SH-SY5Y (cell line): ENCODE results near the gene C9.

Experiments used
- GATA2 ChIP-seq: IDR thresholded peaks from 2 replicates; pipeline ENCODE4 v1.6.1; 2011; ENCODE audit warnings: mild to moderate bottlenecking, low read depth, low read length
- GATA3 ChIP-seq: IDR thresholded peaks from 2 replicates; pipeline ENCODE4 v1.6.1; 2011; ENCODE audit warnings: low read depth, mild to moderate bottlenecking, low read length, moderate library complexity

Gene C9

DNA sequence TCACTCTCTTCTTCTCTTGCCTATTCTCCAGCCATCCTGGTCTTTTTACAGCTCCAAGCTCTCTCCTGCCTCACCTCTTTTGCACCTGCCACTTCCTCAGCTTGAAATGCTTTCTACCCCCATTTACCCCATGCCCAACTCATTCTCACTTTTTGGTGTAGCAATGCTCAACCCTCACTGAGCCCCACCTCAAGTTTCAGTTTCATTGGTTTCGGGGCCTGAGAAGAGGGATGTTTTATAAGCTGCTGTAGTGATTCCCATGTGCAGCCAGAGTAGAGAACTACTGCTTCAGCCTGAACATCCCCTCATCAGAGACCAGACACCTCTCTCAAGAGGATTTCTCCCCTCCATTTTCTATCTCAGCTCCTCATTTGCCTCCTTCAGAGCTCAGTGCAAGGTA lies 99.8 kb downstream of the C9 start:
- TF ChIP-seq GATA3: no peak
- TF ChIP-seq GATA2: no peak

DNA sequence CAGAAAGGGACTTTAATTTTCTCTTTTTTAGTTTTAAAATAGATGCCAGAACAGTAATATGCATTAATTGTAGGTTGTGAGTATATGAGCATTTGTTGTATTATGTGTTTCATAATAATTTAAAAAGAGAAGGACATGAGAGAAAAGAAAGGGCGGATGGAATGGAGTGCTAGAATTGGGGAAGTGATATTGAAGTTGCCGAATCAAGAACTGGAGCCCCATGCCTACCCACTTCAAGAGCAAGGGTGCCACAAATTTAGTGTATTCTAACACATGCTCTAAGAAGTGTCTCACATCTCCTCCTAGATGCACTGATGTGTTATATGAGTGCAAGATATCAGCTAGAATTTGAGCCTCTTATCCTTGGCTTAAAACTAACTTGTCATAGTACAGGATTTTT lies 101.3 kb downstream of the C9 start:
- no peak for TF ChIP-seq GATA3
- TF ChIP-seq GATA2: no peak

DNA sequence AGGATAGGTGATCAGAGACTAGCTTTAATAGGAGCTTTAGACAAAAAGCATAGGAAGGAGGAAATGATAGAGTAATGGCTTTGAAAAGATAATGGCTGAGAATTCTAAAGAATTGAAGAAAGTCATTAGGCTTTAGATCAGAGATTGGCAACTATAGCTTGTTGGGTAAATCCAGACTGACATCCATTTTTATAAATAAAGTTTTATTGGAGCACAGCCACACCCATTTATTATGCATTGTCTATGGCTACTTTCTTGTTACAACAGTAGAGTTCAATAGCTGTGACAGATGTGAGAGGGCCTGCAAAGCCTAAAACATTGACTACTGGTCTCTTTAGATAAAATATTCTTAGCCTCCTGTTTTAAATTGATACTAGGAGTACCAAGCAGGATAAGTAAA lies 104.2 kb downstream of the C9 start:
- TF ChIP-seq GATA3 (no peak), GATA2 (no peak)

DNA sequence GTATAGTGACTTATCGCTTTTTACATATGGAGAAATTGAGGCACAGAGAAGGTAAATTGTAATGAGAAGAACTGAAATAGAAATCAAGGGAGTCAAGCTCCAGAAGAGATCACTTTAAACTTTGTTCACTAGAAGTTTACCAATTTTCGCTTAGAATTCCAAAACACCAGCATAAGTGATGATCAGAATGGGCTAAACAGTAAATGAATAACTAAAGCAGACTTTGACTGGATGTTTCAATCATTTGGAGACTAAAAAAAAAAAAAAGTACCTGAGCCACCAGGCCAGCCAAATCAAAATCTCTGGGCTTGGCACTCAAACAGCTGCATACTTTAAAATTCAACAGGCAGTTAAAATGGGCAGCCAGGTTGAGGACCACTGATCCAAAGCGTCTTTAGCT lies 106.7 kb downstream of the C9 start:
- TF ChIP-seq GATA3 (no peak), GATA2 (no peak)

DNA sequence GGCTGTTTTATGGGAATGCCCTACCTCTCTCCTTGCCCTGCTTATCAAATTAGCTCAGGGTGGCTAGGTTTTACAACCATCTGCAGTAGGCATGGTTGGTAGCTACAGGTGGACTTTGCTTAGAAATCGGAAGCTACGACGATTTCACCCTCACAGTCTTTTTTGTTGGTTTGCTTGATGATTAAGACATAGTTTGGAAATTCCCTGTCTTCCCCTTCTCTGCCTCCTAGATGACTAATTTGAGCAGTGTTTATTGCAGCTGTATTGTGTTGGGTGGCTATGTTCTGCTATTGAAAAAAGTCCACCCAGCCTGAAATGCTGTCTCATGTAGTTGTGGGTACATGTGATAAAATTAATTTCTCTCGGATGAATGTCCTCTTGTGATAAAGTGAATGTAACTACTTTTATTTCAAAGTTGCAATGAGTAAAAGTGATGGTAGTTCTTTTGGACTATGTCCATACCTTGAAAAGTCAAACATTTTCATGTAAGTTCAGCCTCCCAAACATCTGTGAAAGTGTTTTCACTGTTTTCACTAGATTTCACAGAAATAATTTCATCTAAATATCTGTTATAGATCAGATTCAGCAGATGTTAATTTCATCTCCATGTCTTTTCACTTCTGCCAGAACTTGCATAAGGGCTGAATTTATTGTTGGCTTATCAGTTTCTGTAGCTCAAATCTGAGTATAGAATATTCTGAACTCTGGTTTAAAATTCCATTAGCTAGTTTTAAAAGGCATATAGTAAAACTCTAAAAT lies 107.6 kb downstream of the C9 start:
- TF ChIP-seq GATA3 (no peak), GATA2 (no peak)

DNA sequence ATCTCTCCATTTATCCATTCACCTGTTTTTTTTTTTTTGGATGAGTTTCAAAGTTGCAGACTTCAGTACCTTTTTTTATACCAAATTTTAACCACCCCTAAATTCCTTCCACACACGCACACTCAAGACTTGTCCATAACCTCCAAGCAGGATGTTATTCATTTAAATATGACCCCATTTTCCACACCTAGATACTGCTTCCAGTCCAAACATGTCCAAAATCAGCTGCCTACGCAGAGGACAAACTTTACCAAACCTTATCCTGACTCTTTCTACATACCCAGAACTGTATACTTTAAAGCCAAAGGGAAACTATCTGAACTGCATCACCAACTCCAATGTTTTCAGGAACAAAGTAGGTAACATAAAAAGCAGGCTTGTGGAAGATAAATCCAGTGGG lies 108.9 kb downstream of the C9 start:
- no peak for TF ChIP-seq GATA2
- TF ChIP-seq GATA3: no peak

DNA sequence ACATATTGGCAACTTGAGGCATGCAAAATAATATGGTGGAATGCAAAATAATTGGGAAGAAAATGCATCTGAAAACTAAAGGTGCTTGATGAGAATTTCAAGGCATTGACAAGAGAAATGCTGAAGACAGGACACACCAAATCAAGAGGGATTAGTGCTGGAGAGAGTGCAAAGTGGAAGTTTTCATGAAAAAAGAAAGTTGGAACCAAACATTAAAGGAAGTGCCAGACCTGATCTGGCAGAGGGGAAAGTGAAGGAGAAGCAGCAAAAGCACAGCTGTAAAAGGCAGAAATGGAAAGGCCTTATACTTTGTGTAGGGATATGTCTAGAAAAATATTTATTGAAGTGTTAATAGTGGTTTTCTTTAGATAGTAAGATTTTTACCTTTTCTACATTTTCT lies 109.6 kb downstream of the C9 start:
- no peak for TF ChIP-seq GATA3
- no peak for TF ChIP-seq GATA2

DNA sequence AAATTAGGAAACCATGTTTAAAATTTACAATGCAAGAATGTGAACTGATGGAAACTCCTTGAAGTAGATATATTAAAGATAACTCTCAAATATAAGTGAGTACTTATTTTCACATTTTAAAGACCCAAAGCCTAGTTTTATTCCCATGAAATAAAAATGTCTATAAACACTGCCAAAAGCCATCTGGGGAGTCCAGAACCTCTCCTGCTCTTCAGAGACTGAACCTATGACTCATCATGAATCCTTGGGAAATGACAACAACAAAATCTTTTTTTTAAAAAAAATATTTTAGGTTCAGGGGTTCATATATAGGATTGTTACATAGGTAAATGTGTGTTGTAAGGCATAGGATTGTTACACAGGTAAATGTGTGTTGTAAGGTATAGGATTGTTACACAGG lies 111.1 kb downstream of the C9 start:
- TF ChIP-seq GATA3 (no peak), GATA2 (no peak)

DNA sequence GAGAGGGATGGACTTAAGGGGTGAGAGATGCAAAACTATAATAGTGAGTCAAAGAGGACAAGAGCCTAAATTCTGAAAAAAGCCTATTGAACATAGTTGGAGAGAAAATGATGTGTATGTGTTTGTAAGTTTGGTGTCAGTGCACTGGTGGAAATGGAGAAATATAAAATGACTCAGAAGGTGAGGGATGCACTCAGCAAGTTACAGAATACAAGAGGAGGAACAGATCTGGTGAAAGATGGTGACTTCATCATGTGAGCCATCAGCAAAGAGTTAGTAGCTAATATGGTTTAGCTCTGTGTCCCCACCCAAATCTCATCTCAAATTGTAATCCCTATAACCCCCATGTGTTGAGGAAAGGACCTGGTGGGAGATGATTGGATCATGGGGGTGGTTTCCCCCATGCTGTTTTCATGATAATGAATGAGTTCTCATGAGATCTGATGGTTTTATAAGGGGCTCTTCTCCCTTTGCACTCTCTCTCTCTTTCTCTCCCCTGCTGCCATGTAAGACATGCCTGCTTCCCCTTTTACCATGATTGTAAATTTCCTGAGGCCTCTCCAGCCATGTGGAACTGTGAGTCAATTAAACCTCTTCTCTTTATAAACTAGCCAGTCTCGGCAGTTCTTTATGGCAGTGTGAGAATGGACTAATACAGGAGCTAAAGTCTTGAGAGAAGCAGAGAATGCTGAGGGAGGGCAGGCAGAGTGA lies 114.6 kb downstream of the C9 start:
- TF ChIP-seq GATA2 (no peak), GATA3 (no peak)

DNA sequence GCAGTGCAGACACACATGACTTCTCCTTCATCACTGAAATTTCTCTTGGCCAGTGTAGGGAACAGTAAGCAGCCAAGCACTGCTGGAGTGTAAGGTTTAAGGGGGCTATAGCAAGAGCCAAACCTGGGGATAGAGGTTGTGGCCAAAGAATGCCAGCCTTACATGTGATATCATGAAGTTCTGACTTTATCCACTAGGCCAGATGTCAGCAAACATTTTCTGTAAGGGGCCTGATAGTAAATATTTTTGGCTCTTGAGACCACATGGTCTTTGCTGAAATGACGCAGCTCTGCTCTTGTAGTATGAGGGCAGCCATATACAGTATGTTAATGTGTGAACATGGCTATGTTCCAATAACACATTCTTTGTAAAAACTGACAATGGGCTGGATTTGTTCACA lies 115.2 kb downstream of the C9 start:
- TF ChIP-seq GATA2: no peak
- no peak for TF ChIP-seq GATA3

DNA sequence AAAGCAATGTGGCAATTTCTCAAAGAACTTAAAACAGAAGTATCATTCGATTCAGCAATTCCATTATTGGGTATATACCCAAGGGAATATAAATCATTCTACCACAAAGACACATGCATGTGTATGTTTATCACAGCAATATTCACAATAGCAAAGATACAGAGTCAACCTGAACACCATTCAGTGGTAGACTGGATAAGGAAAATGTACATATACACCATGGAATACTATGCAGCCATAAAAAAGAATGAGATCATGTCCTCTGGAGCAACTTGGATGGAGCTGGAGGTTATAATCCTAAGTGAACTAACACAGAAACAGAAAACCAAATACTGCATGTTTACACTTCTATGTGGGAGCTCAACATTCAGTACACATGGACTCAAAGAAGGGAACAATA lies 123.5 kb downstream of the C9 start:
- TF ChIP-seq GATA3: no peak
- TF ChIP-seq GATA2: no peak

DNA sequence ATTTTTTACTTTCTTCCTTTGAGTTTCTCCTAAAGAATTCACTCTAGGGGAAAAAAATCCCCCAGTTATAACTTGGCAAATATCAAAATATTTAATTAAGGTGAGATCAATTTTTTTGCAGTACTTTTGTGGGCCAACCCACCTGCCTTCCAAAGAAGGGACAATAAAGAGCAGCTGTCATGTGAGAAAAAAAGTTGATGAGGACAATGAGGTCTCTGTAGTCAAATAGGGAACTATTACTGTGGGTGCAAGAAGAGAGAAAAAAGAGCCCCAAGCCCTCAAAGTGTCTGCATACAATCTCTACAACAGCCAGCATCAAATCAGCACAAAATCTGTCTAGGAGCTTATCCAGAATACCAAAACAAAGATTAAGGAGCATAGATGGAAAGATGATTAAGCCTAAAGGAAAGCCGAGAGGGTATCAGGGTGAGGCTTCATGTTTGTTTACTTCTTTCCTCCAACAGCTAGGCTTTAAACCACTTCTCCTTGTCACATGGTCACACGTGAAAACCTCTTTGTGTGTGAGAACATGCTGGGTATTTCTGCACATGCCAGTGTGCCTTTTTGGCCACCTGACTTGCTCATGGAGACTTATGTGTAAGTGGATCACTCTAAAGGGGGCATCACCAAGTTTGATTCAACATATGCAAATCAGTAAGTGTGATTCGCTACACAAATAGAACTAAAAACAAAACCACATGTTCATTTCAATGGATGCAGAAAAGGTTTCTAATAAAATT lies 125.8 kb downstream of the C9 start:
- TF ChIP-seq GATA3 (no peak), GATA2 (no peak)

DNA sequence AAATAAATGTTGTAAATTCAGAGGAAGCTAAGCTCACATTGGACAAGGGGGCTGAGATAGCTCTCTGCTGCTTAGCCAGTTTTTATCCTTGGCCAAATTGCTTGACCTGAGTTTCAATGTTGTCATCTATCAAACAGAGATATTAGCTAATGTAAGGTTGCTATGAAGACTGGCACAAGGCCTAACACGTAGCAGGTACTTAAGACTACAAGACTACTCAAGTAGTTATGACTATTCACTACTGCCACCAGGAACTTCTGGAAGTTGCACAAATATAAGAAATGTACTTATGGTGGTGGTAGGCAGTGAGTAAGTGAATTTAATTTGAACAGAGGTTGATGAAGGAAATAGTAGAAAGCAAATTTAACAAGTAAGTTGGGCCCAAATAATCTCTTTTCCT lies 127.6 kb downstream of the C9 start:
- TF ChIP-seq GATA3 (no peak), GATA2 (no peak)

DNA sequence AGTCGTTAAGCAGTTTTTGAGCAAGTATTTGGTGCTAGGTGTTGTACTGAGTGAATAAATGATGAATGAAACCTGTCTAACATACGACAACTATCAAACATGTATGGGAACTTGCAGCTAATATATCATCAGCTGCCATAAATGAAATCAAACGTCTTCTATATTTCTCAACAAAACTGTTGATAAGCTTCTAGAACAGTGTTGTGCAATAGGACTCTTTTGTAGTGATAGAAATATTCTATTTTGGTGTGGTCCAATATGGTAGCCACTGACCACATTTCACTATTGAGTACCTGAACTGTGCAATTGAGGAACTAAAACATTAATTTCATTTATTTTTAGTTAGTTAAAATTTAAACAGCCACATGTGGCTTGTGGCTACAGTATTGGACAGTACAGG lies 128.6 kb downstream of the C9 start:
- TF ChIP-seq GATA2 (no peak), GATA3 (no peak)
